ENCODE results near the gene ADARB1.

The ADARB1 gene

DNA sequence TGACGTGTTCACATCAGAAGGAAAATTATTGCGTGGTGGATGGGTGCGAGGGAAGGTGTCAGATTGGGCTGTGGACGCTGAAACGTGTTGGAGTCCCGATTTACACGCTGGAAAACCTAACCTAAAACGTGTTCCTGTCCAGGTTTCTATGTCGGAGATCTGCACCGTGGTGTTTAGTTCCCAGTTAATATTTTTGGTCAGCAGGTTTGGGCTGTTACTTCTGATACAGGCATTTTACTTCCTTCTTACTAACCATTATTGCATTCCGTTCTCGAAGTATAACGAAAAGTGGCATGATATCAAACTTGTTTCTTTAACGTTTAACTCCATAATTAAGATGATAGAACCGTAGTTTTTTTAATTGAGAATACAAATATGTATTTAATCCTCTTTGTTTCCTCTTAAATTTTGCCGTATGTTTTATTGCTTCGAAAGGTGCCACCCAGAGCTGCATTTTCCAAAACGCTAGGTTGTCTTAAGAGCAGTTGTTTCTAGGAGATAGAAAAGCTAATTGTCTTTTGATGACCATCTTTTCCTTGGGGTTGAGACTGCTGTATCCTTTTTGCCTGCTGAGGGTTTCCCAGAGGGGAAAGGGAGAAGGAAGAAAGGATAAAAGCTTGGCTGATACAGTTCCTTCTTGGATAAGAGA lies 1.3 kb downstream of the ADARB1 start:
- no peak for DNase-seq (ENCODE audit: low spot score)

DNA sequence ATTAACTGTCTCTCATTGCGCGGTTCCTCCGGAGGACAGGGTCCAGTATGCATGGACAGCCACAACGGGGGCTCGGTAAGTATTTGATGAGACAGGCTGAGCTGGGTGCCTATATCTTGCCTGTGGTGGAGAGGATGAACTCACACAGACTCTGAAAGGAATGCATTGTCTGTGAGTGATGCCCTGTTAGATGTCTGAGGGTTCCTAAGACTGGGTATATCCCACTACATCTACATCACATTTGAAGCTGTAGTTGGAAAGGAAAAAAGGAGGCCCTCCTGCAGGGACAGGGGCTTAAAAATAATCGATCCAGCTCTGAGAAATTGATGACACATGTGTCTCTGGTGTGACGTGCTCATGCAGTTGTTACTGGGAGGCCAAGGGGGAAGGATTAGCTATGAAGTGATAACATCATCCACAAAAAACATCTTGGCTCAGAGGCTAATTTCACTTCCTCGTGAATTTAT lies 1.9 kb downstream of the ADARB1 start:
- no peak for DNase-seq (ENCODE audit: low spot score)

DNA sequence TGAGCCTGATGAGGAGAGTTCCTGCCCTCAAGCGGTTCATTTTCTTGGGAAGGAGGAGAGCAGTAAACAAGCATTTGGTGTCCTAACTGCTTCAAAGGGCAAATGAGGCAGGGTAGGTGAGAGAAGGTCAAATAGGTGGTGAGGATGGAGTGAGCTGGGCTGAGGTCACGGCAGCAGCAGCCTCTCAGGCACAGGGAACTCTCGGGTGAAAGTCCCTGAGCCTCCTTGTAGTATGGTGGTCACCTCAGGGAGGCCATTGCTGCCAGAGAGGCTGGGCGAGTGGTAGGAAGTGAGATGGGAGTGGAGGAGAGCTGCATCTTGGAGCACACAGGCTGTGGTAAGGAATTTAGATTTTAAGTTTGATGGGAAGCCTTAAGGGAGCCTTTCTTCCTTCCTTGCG lies 4.0 kb downstream of the ADARB1 start:
- no peak for DNase-seq (ENCODE audit: low spot score)

DNA sequence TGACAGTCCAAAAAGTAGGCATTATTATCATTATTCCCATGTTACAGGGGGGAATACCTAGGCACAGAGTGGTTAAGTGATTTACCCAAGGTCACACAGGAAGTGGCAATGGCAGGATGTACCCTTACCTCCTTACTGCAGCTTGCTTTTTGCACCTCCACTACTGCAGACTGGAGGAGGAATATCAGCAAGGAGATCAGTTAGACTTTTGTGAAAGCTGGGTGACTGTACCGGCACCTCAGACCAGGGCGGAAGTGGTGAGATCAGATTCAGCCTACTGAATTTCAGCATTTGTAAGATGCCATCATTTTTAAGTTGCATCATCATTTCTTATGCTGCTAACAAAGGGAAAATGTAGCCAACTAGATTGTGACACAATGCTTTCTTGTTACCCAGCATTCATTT lies 4.5 kb downstream of the ADARB1 start:
- DNase-seq (ENCODE audit: low spot score), result peak; percentile 48

DNA sequence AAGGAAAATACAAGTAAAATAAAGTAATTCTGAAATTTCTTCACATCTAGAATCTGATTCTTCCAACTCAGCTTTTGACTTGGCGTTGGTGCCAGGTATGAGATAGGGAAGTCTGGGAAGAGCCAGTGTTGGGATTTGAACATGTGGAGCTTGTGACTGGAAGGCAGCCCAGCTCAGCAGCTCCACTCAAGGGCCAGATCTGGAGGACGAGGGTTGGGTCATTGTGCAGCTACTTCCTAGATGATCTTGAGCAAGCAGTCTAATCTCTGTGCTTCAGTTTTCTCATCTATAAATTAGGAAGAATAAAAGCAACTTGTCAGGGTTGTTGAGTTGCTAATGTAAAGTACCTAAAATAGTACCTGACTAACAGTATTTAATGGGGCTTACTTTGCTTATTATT lies 5.0 kb downstream of the ADARB1 start:
- no peak for DNase-seq (ENCODE audit: low spot score)

DNA sequence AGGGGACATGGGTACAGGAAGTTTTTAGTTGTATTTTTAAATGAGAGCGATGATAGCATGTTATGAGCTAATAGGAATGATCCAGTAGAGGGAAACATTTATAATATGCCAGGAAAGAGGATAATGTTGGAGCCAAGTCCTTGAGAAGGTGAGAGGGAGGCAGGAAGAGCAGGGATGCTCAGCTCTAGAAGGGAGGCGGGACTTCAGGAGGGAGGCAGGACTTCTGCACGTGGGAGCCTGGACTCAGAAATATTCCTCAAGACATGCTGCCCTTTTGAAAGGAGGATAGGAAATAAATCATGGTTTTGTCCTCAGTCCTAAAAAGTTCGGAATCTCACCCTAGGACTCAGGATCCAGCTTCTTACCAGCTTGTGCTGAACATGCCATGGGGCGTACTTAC lies 5.9 kb downstream of the ADARB1 start:
- no peak for DNase-seq (ENCODE audit: low spot score)

DNA sequence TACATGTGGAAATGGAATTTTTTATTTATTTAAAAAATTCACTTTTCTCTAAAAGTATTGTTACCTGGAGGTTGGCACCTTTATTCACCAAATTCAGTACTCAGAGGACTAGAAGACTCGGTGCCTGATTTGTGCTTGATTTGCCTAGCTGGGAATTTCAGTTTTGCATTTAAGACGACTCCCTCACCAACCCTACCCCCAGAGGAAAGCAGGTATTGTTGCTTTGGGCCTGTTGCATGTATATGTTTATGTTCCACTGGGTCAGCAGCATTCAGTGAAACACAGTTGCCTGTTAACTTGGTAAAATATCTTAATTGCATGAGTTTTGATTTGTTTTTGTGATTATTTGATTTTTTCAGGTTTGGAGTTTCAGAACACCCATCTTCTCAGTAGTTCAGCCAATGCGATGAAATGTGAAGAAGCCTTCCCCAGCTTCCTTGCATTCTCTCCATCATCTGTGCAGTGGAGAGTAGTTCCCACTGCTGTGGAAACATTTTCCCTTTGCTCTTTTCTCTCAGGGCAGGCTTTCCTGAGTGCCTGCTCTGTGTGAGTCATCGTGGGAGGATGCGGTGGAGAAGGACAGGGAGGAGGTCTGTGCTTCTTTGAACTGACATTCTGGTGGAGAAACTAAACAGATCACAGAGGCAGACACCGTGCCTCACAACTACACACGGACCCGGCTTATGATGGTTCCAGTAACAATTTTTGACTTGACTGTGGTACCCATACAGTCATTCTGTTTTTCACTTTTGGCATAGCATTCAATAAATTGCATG lies 6.4 kb downstream of the ADARB1 start:
- DNase-seq (ENCODE audit: low spot score), result peak; percentile 80

DNA sequence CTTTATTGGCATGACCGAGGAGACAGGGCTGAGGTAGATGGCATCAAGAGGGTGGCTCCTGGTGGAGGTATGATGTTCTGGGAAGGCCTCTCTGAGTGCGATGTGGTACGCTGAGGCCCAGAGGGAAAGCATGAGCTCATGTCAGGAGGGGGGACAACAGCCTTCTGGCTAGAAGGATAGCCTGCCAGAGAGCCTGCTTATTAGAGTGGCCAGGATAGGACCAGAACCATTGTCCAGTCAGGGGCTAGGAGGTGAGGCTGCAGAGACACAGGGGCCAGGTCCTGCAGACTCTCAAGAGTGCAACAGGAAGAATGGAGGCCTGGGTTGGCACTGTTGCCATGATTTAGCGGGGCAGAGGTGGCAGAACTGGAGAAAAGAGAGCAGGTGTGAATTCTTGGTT lies 7.3 kb downstream of the ADARB1 start:
- DNase-seq (ENCODE audit: low spot score), result no peak

DNA sequence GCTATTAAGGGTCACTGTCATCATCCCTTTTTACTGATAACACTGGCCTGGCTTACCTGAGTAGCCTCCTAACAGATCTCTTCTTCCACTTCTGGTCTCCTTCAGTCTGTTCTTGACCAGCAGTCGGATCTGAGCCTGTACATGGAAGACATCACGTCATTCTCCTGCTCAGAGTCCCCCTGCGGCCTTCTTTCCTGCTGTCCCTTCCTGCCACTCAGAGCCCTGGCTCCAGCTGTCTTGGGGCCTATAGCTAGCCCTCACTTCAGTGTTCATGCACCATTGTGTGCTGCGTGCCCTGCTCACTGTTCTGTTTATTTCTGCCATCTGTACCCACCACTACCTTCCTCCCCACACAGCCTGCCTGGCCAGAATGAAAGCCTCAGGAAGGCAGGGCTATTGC lies 8.4 kb downstream of the ADARB1 start:
- DNase-seq (ENCODE audit: low spot score), result no peak

DNA sequence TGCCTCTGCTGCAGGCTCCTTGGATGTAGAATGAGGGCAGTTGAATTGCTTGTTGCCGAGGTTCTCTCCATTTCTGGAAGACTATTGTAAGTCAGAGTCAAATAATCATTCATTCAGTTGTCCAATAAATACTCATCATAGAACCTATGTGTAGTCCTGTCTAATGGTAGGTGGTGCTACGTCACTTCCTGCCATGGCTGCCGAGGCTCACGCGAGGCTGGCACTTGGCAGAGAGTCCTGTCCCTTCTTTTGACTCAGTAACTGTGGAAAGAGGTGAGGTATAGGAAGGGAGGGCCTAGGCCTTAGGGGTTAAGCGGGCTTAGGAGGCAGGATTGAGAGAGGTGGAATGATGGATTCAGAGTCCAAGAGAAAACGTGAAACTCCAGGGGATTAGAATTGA lies 9.7 kb downstream of the ADARB1 start:
- no peak for DNase-seq (ENCODE audit: low spot score)

DNA sequence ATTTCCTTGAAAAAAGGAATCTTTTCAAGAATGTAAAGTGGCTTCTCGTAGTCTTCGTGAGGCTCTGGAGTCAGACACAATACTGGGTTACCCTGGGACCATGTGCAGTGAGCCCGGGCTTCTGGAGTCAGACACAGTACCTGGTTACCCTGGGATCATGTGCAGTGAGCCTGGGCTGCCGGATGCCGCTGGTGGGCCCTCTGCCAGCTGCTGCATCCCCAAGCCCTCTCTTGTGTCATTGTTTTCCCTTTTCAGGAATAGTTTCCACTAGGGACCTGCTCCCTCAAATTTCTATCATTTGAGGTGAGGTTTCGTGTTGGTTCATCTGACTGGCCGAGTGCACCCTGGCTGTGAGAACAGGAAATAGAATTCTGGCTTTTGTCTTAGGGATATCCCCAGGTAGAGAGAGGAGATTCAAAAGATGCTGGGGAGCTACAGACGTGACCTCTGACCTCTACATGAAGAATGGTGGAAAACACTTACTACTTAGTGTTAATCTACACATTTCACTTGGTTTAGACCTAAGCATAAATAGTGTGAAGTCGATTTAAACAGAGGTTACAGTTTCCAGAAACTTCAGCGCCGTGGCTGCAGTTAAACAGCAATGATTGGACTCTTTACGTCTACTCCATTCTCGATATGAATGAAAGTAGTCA lies 10.6 kb downstream of the ADARB1 start:
- no peak for DNase-seq (ENCODE audit: low spot score)

DNA sequence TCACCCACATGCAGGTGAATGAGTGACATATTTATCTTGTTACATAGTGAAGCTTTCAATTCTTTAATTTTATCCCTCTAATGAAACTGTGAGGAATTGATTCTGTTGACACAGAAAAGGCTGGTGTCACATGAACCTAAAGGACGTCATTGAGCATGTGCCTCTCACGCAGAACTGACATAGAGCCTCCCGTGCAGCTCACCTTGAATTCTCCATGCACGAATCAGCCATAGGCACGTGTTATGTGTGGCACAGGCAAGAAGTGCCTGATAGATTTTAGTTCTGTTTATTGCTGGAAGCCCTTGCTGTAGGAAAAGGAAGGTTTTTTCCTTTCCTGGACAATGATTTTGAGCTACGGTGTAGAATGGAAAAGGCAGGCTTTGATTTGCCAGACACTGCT lies 11.3 kb downstream of the ADARB1 start:
- no peak for DNase-seq (ENCODE audit: low spot score)

DNA sequence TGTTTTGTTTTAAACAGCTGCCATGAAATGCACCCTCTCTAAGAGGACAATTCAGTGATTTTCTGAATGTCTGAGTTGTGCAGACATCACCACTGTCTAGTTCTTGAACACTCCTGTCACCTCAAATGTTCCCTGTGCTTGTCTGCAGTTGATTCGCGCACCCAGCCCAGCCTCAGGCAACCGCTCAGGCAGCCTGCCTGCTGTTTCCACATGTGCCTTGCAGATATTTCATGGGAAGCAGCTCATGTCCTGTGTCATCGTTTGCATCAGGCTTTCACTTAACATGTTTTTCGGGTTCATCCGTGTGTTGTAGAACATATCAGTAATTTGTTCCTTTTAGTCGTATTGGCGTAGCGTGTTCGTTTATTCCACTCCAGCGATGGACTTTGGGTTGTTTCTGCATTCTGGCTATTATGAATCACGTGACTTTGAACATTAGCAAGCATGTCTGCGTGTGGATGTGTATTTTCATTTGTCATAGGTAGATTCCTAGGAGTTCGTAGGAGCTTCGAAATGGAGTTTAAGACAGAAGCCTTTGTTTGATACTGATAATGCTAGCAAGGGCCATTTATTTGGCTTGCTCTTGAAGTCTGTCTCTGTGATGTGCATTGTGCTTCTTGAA lies 12.1 kb downstream of the ADARB1 start:
- DNase-seq (ENCODE audit: low spot score), result no peak

DNA sequence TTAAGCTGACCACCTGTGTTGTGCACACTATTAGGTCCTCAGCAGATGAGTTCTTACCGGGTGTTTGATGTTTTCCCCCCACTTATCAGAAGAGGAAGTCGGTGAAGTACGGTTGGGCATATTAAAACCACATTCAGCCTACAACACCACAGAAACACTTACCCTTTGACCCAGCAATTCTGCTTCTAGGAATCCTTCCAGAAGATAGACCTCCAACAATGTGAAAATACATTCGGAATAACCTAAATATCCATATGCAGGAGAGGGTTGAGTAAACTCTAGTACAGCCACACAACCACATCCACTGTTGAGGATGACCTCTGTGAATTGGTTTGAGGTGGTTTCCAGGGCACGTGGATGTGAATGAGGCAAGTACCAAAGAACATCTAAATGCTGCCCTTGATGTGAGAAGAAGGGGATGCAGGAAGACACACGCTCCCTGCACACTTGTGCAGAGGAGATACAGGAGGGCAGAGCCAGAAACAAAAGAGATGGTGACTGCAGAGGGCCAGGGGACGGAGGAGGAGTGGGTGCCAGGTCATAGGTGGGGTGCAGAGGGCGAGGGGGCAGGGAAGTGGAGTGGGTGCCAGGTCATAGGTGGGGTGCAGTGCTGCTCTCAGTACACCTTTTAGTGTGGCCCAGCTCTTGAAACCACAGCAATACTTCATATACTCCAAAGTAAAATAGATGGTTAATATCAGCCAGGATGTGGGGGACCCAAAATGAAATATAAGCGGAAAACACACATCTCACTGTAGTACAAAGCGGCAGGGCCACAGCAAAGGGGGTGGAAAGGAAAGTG lies 12.8 kb downstream of the ADARB1 start:
- DNase-seq (ENCODE audit: low spot score), result no peak

DNA sequence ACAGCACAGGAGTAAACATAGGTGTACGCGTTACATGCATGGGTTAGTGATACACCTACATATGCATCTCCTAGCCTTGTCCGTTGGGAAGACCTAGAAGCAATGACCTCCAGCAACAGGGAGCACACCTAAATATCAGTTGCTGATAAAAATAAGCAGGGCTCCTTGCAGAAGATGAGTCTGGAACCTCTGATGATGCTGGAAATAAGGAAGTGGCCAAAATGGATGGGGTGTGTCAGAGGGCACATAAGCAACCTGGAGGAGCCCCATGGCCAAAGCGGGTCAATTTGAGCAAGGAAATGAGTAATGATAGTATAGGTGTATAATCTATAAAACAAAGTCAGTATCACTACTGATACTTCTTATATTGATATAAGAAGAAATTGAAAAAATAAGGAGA lies 13.7 kb downstream of the ADARB1 start:
- no peak for DNase-seq (ENCODE audit: low spot score)

DNA sequence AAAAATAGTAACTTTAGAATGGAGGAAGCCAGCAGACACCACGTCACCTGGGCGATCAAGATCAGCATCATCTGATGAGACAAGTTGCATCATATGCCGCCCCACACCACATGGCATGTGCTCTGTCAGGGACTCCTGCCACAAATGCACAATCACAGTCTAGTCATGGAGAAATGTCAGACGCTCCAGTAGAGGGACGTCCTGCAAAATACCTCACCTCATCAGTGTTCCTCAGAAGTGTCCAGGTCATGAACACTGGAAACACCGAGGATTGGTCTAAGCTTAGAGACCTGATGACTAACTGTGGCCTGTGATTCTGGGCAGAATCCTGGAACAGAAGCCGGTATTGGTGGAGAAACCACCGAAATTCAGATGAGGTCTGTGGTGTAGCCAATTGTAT lies 14.3 kb downstream of the ADARB1 start:
- no peak for DNase-seq (ENCODE audit: low spot score)

DNA sequence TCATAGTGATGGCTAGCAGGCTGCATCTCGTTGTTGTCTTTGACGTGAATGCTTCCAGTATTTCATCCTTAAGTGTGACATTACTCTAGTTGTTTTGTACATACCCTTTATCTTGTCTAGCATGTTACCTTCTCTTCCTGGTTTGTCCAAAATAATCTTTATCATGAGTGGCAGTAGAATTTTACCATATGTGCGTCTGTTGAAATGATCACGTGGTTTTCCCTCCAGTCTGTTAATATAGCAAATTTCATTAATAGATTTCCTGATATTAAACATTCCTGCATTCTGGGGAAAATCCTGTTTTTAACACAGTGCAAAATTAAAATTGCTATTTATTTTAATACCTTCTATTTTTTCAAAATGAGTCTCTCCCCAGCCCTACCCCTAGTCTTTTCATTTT lies 15.6 kb downstream of the ADARB1 start:
- no peak for DNase-seq (ENCODE audit: low spot score)

DNA sequence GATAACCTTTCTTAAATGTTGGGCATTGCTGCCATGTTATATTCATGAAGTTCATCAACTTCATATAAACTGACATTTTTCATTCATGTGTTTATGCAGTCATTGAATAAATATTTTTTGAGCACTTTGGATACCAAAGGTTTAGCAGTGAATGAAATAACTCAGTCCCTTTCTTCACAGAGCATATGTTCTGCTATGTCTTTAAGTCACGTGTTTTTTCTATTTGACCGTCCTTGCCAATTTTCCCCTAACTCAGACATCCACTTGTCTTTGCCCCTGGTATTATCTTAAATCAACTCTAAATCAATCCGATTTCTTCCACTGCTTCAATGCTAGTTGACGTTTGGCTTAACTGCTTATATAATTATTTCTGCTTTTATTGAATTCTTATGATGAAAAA lies 16.6 kb downstream of the ADARB1 start:
- DNase-seq (ENCODE audit: low spot score), result no peak

DNA sequence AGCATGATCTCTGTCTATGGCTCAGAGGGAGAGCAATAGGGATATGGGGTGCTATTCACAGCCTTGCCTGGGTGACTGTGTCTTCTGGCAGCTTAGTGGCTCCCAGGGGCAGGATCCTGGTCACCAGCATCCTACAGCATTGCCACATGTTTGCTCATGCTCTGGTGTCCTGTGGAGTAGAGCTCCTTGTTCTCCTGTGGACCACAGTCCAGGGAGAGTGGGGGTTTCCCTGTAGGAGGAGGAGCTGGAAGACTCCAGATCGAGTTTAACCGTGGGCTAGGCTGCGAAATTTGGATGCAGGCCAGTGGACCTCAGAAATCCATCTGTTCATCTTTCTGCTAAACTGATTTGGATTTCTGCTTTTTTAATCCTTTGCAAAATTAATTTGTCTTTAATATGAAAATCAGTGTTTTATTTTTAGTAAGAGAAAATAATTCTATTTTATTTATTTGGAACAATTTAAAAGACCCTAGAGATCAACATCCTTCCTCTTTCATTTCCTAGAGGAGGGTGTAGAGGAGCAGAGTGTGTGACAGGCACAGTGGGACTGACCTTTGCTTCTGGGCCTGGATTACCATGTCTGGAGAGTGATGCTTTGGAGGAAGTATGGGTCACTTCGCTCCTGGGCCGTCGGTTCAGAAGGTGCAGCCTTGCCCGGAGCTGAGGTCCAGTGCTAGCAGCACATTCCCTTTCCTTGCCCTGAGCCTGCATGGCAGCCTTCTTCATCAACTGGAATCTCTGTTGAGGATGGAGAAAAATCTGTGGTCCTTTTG lies 17.4 kb downstream of the ADARB1 start:
- DNase-seq (ENCODE audit: low spot score), result no peak

DNA sequence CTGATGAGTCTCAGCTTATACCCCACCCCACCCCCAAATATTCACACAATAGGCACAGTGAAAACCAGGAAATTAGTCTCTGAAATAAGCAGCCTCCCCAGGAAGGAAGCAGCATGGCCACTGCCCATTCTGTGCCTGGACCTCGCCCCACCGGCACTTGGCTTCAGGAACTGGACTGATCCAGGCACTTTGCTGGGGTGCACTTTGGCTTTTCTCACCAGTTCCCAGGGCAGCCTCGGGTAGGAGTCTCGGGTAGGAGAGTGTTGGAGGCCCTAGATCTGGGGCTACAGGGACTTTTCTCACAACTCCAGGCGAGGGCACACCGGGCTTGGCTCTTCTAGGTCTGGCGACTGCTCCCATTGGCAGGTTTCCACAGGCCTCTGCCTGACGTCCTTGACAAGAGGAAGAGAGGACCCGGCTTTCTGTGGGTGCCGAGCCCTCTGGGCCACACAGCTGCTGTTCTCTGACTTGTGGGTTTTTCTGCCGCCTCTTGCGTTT lies 18.7 kb downstream of the ADARB1 start:
- no peak for DNase-seq (ENCODE audit: low spot score)

DNA sequence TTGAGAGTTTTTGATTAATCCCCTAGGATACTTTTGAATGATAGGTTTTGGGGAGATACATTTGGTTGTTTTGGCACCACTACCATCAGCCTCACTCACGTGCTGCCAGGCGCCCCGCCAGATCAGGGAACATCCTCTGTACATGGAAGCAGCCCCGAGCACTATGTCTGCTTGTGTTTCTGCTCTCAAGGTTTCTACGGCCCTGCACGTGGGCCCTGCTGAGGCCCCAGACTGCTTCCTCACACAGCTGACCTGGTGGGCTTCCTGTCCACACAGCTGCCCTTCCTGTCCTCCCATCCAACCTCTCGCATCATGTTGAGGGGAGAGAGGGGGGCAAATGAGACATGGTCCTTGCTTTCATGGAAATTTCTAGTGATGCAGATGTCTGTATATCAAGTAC lies 20.0 kb downstream of the ADARB1 start:
- DNase-seq (ENCODE audit: low spot score), result no peak

Data from hepatic stellate cell (primary cell).